Stimulated activated CD8-positive, alpha-beta memory T cell treated with anti-CD3 and anti-CD28 coated beads, Interleukin-7, amount 100 ng/mL, for 4 hours (primary cell): ENCODE results near the gene MFRP.
A peak's percentile ranks its signal among the peaks of the same experiment; 100 is the strongest.

ENCODE experiments used
- DNase-seq, 2 donors: peaks; one replicate each; pipeline ENCODE4 v3.0.0-alpha.2; 2020; ENCODE audit warnings: low read depth in 2 of 2

MFRP gene

DNA sequence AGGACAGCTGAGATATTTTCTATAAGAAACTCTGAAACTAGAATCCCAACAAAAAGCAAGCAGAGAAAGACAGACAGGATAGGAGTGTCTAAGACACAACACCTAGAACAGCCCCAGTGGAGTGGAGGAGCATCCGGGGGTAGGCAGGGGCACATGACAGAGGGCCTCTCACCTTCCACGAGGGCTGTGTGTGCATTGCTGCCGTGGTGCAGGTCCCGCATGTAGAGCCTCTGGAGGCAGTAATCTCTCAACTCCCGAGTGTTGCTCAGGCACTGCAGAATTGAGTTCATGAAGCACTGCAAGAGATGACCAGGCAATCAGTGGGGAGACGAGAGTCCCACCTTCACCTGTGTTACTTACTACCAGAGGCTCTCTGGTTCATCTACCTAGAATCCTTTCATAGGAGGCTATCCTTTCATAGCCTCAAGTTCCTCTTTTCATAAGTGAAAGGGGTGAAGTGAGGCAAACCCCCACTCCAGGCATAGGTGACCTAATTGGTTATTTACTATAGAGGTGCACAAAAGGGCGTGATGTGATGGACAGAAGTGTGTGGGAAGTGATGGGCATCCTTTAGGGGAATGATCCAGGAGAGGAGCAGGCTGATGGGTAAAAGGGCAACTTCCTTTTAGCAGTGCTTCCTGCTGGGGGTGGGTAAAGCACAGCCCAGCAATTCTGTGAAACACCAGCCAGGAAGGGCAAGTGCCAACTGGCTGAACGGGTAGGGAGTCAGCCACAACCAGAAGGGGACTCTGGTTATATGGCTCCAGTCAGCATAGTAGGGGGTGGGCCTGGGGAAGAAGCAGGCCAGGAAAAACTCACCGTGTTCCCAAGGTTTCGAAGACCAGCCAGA, 13.1 kb upstream of the MFRP start:
- DNase-seq: no peak

GRCh38 chr11:119357074-119357473, 10.6 kb upstream of the MFRP start:
- no peak for DNase-seq

DNA sequence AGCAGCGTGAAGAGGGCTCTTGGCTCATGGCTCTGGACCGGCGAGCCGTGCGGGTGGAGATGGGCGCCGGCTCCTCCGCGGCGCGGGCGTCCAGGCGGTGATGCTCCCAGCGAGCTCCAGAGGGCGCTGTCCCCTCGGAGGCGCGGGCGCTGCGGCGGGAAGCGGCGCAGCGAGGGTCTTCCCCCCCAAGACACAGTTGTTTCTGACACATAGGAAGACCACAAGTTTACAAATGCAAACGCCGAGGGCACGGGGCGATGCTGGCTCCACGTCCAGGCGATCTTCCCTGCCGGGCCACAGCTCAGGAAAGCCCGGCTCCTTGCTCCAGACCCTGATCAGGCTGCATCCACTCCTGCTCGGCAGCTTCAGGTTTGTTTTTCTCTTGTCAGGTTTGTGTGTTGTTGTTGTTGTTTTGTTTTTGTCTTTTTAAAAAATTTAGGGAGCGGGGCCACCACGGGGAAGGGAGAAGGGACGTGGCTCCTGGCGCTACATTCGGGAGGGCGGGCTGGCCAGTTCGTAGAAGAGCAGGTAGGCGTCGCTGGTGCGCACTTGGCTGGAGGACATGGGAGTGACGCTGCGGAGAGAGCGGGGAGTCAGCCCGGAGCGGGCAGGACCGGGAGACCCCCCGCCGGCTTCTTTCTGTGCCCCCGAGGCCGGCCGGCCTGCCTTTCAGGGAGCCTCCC, 10.0 kb upstream of the MFRP start:
- peak in 1 of 2 donors; percentile 50 for DNase-seq

DNA sequence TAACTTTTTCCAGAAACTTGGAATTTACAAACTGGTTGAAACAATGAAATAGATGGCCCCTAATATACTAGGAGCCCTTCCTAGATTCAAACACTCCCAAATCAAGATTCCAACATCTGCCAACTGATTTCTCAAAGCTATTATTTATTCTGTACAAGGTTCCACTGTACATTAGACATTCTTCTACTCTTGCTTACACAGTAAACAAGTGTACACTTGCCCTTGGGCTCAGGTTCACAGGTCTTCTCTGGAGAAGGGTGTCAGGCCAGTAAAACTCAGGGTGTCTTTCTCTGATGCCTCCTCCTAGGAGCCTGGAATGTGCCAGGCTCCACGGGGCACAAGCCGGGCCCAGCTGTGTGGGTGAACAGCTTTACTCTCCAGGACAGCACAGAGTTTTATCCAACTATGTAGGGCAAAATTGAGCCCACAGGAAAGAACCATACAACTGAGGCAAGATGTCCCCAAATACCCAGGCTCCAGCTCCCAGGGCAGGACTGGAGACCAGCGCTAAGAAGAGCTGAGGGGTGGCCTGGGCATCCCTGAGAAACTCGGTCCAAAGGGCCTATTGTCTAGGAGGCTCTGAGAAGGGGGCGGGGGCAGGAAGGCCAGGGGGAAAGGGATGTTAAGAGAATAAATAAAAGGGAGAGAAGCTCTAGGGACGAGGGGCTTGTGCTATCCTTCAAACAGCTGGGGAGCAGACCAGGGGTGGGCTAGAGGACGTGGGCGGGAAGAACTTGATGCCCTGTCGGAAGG, 8.8 kb upstream of the MFRP start:
- DNase-seq: no peak

- DNase-seq: no peak
Measured at GRCh38 chr11:119352857-119353260, 6.4 kb upstream of the MFRP start.

GRCh38 chr11:119351232-119351631, 4.7 kb upstream of the MFRP start:
- DNase-seq: no peak

- no peak for DNase-seq
Measured at GRCh38 chr11:119350302-119350701, 3.8 kb upstream of the MFRP start.

DNA sequence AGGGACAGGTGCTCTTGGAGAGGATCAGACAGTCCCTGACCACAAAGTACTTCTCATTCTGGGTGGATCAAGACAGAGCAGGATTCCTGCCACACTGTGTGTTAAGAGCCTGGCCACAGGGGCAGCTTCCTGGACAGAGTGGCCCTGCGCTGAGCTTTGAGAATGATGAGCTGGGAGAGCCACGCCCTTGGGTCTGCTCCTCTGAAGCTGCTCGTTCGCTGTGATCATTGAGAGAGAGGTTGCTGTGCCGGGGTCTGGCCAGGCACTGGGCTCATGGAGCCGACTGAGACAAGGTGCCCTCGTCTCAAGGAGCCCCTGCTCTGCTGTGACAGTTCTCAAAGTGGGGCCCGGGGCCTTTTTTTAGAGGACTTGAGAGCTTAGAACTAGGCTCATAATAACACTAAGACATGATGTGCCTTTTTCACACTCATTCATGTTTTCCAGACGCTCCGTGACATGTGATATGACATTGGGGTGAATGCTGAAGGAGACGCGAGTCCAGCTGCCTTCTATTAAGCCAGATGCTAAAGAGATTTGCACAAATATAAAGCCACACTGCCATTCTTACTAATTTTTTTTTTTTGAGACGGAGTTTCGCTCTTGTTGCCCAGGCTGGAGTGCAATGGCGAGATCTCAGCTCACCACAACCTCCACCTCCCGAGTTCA, 1.6 kb upstream of the MFRP start:
- no peak for DNase-seq

DNA sequence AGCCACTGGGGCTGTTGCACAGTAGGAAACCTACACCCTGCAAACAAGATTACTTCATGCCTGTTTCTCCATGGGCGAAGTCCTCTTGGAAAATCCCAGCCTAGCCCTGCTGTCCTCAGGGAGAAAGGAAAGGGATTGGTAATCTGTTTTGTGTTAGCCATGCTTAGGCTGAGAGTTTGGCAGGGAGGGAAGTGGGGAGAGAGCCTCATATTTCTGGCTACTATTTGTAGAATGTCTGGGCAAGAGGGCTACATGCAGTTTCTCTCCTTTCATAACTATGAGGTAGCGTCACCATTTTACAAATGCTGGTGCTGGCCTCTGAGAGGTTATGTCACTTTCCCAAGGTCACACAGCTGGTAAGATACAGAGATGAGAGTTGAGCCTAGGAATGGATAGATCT, 737 bp upstream of the MFRP start:
- no peak for DNase-seq

DNA sequence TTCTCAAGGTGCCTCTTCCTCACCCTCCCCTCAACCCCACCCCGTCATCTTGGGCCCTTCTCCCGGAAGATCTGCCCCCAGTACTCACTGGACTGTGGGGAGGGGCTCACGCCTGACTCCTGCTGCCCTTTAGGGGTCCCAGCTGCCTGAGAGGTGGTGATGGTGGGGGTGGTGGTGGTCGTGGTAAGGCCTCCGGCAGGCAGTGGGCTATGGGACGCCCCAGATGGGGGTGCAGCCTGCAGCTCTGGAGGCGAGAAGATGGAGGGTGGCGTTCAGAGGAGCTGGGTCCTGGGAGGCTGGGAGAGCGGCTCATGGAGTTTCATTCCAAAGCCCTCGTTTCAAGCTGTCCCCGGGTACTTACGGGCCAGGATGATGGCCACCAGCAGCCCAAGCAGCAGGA, 820 bp downstream of the MFRP start:
- DNase-seq: no peak

GRCh38 chr11:119344291-119345010, 2.1 kb downstream of the MFRP start:
- no peak for DNase-seq

DNA sequence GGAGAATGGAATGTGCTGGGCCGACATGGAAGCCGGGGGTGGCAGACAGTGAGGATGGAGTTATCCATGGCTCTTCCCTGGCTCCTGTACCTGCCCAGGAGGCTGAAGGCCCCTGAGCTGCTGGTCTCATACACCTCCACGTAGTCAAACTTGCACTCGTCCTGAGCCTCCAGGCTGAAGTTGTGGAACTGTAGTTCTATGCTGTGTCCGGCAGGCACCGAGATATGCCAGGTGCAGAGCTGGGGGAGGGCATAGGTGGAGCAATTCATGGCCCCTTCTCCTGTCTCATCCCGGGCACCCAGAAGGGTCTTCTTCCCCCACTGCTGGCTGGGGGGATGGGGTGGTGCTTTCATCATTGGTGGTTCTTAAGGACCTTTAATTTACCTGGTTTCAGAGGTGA, 2.8 kb downstream of the MFRP start:
- DNase-seq: no peak

DNA sequence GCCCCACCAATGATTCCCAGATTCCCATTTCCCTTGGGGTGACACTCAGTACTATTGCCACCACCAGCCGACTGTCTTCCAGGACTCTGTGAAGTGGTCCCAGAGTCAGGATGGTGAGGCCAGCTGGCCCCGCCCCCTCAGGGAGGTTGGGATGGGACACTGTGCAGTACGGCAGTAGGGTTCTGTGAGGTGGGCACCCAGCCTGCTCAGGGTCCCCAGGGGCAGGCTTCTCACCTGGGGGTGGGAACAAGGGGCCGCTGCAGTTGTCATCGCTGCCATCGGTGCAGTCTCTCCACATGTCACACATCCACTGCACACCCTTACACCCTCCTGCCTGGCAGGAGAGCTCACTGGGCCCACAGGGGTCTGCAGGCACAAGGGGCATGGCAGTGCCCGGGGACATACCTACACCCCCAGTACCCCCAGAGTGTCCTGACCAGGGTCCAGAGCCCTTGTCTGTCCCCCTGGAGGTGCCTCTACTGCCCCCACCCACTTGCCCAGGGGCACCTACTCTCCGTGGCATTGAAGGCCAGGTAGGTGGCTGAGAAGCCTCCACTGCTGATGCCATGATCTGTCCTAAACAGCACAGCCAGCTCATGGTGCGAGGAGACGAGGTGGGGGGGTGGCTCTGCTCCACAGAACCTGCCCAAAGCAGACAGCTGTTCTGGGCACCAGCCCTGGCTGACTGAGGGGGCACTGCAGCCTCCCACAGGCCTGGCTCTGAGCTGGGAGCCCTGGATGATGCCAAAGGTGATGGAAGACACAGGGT, 4.0 kb downstream of the MFRP start:
- DNase-seq: no peak

DNA sequence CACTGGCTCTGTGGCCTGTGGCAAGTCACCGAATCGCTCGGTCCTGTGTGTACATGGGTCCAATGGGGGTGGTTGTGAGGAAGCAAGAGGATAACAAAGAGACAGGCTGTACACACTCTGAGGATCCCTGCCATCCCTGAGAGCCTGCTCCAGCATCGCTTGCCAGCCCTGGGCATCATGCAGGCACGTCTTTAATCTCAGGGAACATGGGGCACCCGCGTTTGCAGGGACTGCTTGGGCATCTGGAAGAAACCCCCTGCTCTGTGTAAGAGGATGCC, 4.5 kb downstream of the MFRP start:
- DNase-seq: no peak

- no peak for DNase-seq
Measured at GRCh38 chr11:119341222-119342022, 5.1 kb downstream of the MFRP start.

- no peak for DNase-seq
Measured at GRCh38 chr11:119340335-119341221, 5.9 kb downstream of the MFRP start, which contains the start of gene C1QTNF5. TSS of gene C1QTNF5 (minus strand) at chr11:119340883. CDS start at chr11:119340397, 486 bp downstream.

DNA sequence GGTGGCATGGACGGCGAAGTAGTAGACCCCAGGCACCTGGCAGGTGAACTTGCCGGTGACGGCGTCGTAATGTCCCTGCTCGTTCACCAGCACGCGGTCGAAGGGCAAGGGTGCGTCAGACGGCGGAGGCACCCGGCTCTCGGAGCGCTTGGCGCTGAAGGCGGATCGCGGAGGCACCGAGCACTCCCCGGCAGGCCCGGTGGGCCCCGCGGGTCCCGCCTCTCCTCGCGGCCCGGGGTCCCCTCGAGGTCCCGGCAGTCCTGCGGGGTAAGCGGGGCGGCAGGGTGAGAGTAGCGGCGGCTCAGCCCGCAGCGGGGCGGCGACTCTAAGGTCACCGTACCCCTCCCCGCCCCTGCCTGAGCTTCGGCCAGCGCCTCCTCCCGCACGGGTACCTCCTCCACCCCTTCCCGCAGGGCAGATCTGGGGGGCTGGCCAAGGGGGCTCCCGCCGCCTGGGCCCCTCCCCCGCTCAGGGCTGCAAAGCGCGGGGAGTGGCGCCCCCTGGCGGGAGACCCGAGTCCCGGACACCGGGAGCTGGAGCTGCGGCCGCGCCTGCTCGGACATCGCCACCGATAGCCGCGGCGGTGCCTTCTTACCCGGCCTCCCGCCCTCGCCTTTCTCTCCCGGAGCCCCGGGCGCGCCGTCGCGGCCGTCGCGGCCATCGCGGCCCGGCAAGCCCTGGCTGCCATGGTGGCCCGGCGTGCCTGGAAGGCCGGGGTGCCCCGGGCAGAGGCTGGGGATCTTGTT, 6.7 kb downstream of the MFRP start:
- no peak for DNase-seq

- DNase-seq: no peak
Measured at GRCh38 chr11:119338965-119339588, 7.4 kb downstream of the MFRP start.
